Activated naive CD8-positive, alpha-beta T cell treated with anti-CD3 and anti-CD28 coated beads for 36 hours (primary cell): ENCODE measurements around the gene PHACTR4. TPM values are rescaled to one million over a fixed set of nuclear protein-coding genes. Genes with fewer than 3 reads are reported as not detected.
"Not testable (repeated sequence)": the region's sequence is repeated elsewhere in the genome, so short reads cannot be mapped to it uniquely, and the experiment has no call there.

Experiments
- DNase-seq: peaks from one replicate; pipeline ENCODE4 v3.0.0; 2021
- H3K27ac Mint-ChIP-seq: one replicate; pipeline ENCODE4 v1.8.0; 2022; ENCODE audit warnings: mild to moderate bottlenecking, moderate library complexity, mixed read lengths
- H3K27me3 Mint-ChIP-seq: one replicate; pipeline ENCODE4 v1.8.0; 2022; ENCODE audit warnings: mild to moderate bottlenecking, mixed read lengths
- H3K36me3 Mint-ChIP-seq: one replicate; pipeline ENCODE4 v1.8.0; 2021; ENCODE audit warnings: mild to moderate bottlenecking, mixed read lengths
- H3K4me1 Mint-ChIP-seq: one replicate; pipeline ENCODE4 v1.8.0; 2021; ENCODE audit warnings: mixed read lengths
- H3K4me3 Mint-ChIP-seq: one replicate; pipeline ENCODE4 v1.8.0; 2022; ENCODE audit warnings: mild to moderate bottlenecking, moderate library complexity, mixed read lengths
- H3K9me3 Mint-ChIP-seq: one replicate; pipeline ENCODE4 v1.8.0; 2022; ENCODE audit warnings: mixed read lengths
- total RNA-seq, 2 experiments: library from RNA; stranded (reverse); gene quantifications; one replicate each; pipeline ENCODE4 v1.2.3, GENCODE V29; 2021

Gene PHACTR4
- total RNA-seq, 2 experiments from 2014 or later, result 23.9 TPM

DNA sequence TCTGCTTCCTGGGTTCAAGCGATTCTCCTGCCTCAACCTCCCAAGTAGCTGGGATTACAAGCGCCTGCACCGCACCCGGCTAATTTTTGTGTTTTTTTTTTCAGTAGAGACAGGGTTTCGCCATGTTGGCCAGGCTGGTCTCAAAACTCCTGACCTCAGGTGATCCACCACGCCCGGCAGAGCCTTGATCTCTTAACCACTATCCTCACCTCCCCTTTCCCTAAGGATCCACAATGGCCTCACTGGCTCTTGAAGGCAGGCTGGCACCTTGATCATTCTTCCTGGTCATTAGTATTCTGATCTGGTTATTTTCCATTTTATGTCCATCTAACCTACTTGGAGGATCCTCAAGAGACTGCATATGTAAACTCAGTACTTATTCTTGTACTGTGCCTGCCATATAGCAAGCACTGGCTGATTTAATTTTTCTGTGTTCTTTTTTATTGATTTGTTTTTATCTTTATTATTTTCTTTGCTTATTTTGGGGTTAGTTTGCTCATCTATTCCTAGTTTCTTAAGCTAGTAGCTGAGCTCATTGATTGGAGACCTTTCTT lies 142.6 kb downstream of the PHACTR4 start:
- H3K4me1 Mint-ChIP-seq, result peaks cover 48% of the 10 kb centered on the region
- H3K9me3 Mint-ChIP-seq, result peaks cover 4% of the 10 kb centered on the region
- peaks cover 58% of the 10 kb centered on the region for H3K36me3 Mint-ChIP-seq
- H3K27ac Mint-ChIP-seq, result peak overlapping the region; percentile 97
- DNase-seq, result no peak
- H3K4me3 Mint-ChIP-seq, result peak overlapping the region; percentile 97
- H3K27me3 Mint-ChIP-seq, result peaks cover 55% of the 10 kb centered on the region

DNA sequence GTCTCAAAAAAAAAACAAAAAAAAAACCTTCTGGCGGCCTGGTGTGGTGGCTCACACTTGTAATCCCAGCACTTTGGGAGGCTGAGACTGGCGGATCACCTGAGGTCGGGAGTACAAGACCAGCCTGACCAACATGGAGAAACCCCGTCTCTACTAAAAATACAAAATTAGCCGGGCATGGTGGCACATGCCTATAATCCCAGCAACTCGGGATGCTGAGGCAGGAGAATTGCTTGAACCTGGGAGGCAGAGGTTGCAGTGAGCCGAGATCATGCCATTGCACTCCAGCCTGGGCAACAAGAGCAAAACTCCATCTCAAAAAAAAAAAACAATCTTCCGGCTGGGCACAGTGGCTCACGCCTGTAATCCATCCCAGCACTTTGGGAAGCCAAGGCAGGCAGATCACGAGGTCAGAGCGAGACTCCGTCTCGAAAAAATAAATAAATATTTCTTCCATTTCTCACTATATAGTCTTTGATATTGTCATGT lies 144.9 kb downstream of the PHACTR4 start:
- not testable (repeated sequence) for DNase-seq, H3K9me3 Mint-ChIP-seq
- peak overlapping the region; percentile 37 for H3K4me3 Mint-ChIP-seq
- H3K27ac Mint-ChIP-seq, result peak overlapping the region; percentile 97
- H3K36me3 Mint-ChIP-seq, result peaks cover 43% of the 10 kb centered on the region
- H3K27me3 Mint-ChIP-seq, result peaks cover 33% of the 10 kb centered on the region
- peaks cover 48% of the 10 kb centered on the region for H3K4me1 Mint-ChIP-seq

DNA sequence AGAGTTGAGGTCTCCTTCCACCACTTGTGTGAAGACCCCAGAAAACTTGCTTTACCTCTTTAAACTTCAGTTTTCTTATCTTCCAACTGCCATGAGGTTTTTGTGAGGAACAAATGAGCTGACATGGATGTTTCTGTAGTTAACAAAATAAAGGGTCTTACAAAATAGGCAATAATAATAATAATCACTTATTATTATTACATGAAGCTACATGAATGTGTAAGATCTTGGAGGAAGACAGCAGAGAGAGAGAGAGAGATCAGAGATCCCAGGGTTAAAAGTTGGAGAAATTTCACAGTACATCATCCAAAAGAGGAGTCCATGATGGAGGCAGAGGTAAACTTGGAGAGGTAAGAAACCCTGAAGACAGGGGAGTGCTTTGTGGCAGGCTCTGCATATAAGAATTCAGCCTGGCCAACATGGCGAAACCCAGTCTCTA lies 147.0 kb downstream of the PHACTR4 start:
- H3K4me1 Mint-ChIP-seq, result peaks cover 40% of the 10 kb centered on the region
- H3K36me3 Mint-ChIP-seq, result peaks cover 42% of the 10 kb centered on the region
- peak overlapping the region; percentile 93 for H3K27ac Mint-ChIP-seq
- H3K9me3 Mint-ChIP-seq, result no peaks in the 10 kb centered on the region
- DNase-seq, result no peak
- H3K4me3 Mint-ChIP-seq, result no peak overlapping the region
- H3K27me3 Mint-ChIP-seq, result peaks cover 12% of the 10 kb centered on the region

DNA sequence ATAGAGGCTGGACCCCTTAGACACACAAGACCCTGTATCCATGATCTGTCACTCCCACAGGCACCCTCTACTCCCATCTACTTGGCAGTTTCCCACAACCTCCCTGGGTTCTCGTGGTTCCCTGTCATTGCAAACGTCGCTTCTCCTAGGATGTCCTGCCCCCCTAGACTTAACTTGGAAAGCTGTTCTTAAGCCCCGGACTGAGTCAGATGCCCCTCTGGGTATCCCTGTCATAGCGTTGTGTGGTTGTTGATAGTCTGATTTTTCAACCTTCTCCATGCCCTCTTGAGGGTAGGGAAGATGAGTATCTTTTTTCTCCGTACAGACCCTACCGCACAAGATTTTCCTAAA lies 148.1 kb downstream of the PHACTR4 start:
- Mint-ChIP-seq H3K27ac (peak overlapping the region; percentile 93), H3K4me3 (peak overlapping the region; percentile 89), H3K36me3 (peaks cover 39% of the 10 kb centered on the region), H3K4me1 (peaks cover 33% of the 10 kb centered on the region), H3K27me3 (peaks cover 2% of the 10 kb centered on the region), H3K9me3 (no peaks in the 10 kb centered on the region)
- DNase-seq, result no peak

DNA sequence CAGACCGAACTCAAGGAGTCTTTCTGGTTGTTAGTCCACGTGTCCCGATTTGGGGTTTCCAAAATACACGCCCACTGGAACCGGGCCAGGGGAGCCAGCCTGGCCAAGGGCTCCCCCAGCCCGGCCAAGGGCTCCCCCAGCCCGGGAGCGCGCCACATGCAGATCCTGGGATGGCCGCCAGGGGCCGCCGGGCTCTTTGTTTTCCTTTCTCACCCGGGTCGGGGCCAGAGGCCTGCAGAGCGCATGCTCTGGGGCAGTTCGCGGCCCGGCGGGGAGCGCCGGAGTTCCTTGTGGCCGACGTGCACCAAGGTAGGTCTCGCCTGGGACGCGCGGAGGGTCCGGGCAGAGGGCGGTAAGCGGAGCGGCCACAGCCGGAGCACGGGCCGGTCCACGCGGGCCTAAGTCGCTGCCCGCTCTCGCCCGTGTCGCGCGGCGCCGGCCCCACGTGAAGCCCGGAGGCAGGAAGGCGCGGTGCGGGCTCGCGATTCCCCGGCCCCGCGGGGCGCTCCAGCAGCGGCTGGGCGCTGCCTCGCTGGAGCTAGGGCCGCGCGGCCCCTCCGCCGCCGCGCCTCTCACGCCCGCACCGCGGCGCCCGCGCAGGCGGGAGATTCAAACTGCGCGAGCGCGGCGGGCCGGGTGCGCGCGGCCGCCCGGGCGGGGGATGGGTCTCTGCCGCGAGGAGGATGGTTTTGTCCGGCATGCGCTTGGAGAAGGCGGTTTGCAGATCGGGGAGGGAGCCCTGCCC lies 148.6 kb downstream of the PHACTR4 start:
- Mint-ChIP-seq H3K36me3 (peaks cover 38% of the 10 kb centered on the region), H3K27ac (peak overlapping the region; percentile 93), H3K27me3 (no peaks in the 10 kb centered on the region)

DNA sequence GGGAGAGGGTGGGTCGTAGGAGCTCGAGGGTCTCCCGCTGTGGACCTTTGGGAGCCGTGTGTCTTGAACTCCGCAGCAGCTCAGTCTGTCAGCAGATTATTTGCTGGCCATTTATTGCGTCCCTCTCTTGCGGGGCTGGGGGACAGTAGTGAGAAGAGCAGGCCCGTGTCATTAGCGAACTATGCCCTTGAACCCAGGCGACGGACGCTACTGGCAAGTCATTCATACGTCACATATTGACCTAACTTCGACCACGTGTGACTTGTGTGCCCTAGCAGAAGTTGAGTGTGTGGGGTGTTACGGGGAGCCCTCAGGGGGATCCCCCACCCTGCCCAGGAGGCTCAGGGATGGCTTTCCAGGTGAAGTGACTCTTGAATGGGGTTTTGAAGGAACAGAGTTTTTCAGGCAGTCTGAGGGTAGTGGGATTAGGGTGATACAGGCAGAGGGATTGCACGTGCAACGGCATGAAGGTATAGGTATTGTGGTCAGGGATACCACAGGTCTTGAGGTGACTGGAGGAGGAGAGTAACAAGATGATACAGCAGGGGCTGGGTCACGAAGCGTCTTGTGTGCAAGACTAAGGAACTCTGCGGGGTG lies 149.3 kb downstream of the PHACTR4 start:
- Mint-ChIP-seq H3K4me3 (peak overlapping the region; percentile 86), H3K27ac (peak overlapping the region; percentile 93), H3K4me1 (peaks cover 29% of the 10 kb centered on the region), H3K27me3 (no peaks in the 10 kb centered on the region), H3K36me3 (peaks cover 44% of the 10 kb centered on the region), H3K9me3 (no peaks in the 10 kb centered on the region)
- peak; percentile 67 for DNase-seq

More for the DNA sequence above, 148.6 kb downstream of the PHACTR4 start:
- Mint-ChIP-seq H3K4me1 (peaks cover 29% of the 10 kb centered on the region), H3K9me3 (no peaks in the 10 kb centered on the region), H3K4me3 (peak overlapping the region; percentile 89)
- peak; percentile 92 for DNase-seq

DNA sequence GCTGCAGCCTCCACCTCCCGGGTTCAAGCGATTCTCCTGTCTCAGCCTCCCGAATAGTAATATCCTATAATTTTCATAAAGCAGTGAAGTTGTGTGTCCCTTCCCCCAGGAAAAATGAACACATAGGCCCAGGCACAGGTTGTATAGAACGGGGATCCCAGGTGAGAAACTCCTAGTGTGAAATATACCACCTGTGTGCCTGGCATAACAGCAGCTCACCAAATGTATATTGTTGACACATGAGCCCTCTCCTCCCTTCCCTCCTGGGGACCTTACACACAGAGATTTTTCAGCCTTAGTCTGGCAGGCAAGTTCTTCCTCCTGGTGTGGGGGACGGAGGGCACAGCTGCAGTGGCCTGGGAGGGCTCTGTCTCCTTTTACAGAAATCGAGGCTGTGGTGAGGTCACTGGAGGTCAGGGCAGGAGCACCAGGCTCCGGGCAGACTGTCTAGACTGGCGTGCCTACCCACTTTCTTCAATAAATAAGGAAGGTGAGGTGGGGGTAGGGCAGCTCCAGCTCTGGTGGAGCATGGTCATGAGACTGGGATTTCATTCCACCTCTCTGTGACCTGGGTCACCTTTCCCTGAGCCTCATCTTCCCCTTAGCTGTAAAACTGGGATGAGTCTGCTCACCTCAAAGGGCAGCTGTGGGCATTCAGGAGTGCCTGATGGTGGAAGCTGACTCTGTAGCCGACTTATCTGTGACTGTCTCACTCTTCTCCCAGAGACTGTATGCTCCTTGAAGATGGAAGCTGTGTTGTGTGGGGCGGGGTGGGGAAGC lies 150.6 kb downstream of the PHACTR4 start:
- DNase-seq, result no peak
- Mint-ChIP-seq H3K4me3 (peak overlapping the region; percentile 60), H3K4me1 (peaks cover 26% of the 10 kb centered on the region), H3K27ac (peak overlapping the region; percentile 34), H3K9me3 (no peaks in the 10 kb centered on the region), H3K36me3 (peaks cover 46% of the 10 kb centered on the region), H3K27me3 (no peaks in the 10 kb centered on the region)

DNA sequence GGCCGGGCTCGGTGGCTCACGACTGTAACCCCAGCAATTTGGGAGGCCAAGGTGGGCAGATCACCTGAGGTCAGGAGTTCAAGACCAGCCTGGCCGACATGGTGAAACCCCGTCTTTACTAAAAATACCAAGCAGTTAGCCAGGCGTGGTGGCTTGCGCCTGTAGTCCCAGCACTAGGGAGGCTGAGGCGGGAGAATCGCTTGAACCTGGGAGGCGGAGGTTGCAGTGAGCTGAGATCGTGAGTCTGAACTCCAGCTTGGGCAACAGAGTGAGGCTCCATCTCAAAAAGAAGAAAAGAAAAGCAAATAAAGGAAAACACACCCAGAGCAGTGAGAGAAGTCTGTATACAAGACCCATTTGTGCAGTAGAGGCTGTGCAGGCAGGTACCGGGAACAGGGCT lies 151.3 kb downstream of the PHACTR4 start:
- DNase-seq, H3K4me3 Mint-ChIP-seq, H3K9me3 Mint-ChIP-seq, H3K27me3 Mint-ChIP-seq: not testable (repeated sequence)
- Mint-ChIP-seq H3K27ac (peak overlapping the region; percentile 20), H3K36me3 (peaks cover 46% of the 10 kb centered on the region), H3K4me1 (peaks cover 26% of the 10 kb centered on the region)

DNA sequence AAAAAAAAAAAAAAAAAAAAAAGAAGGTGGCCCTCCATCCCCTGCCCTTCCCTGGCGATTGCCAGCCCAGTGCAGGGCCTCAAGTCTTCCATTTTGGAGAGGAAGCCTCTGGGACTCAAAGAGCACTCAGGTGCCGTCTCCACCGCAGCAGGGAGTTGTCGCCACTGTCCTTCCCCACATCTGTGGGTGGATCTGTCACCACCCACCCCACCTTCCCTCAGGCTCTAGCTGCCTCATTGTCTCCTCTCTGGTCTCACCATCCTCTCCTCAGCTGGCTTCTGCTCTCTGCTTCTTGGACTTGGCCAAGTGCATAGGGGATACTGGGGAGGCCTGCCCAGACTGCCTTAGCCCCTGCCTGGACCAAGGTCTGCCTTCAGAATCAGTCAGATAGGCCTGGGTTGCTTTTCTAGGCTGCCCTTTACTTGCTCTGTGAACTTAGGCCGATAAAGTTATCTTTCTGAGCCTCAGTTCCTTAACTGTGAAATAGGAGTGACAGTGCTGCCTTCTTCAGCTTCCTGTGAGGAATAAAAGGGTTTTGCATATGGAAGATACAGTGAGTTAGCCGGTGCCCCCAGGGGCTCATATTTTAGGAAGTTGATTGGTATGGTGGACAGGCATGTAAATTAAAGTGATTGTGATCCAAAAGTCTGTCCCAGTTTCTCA lies 152.1 kb downstream of the PHACTR4 start:
- Mint-ChIP-seq H3K36me3 (peaks cover 46% of the 10 kb centered on the region), H3K4me3 (no peak overlapping the region), H3K9me3 (no peaks in the 10 kb centered on the region), H3K4me1 (peaks cover 25% of the 10 kb centered on the region), H3K27me3 (no peaks in the 10 kb centered on the region), H3K27ac (no peak overlapping the region)
- DNase-seq, result no peak

DNA sequence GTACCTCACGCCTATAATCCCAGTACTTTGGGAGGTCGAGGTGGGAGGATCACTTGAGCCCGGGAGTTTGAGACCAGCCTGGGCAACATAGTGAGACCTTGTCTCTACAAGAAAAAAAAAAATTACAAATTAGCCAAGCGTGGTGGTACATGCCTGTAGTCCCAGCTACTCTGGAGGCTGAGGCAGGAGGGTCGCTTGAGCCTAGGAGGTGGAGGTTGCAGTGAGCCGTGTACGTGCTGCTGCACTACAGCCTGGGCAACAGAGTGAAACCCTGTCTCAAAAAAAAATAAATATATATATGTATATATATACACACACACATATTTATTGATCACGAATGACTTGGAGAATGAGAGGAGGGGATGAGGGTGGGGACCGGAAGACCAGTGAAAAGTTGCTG lies 153.0 kb downstream of the PHACTR4 start:
- H3K27ac Mint-ChIP-seq, DNase-seq: not testable (repeated sequence)
- peaks cover 20% of the 10 kb centered on the region for H3K4me1 Mint-ChIP-seq

DNA sequence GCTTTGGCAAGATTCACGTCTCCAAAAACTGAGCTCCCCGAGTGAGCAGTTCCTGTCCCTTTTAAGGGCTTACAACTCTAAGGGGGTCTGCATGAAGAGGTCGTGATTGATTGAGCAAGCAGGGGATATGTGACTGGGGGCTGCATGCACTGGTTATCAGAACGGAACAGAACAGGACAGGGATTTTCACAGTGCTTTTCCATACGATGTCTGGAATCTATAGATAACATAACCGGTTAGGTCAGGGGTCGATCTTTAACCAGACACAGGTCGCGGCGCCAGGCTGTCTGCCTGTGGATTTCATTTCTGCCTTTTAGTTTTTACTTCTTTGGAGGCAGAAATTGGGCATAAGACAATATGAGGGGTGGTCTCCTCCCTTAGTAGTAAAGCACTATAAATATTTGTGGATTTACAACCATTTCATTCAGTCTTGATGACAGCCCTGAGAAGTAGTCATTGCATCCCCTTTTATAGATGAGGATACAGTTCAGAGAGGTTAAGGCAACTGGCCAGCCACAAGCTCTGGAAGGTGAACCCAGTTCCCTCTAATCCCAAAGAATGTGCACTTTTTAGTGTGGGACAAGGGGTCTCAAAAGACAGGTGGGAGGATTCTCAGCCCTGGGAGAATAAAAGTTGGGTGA lies 155.6 kb downstream of the PHACTR4 start:
- not testable (repeated sequence) for H3K27ac Mint-ChIP-seq
- H3K36me3 Mint-ChIP-seq, result peaks cover 38% of the 10 kb centered on the region

More for the DNA sequence above, 153.0 kb downstream of the PHACTR4 start:
- not testable (repeated sequence) for H3K27me3 Mint-ChIP-seq, H3K9me3 Mint-ChIP-seq, H3K4me3 Mint-ChIP-seq
- peaks cover 46% of the 10 kb centered on the region for H3K36me3 Mint-ChIP-seq

DNA sequence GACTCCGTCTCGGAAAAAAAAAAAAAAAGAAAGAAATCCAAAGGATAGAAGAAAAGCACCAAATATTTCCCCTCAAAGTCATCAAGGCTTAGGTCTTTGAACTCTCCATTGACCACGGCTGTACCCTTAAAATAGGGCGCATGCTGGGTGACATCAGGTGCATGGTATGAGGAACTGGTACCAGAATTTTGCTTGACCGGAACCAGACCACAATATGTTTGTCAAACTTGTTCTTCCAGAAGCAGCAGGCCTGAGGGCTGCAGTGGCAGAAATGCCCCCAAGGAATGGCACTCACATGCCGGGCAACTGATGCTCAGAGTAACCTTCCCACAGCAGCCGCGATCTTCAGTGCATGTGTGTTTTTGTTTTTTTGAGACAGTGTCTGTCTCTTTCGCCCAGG lies 157.3 kb downstream of the PHACTR4 start:
- Mint-ChIP-seq H3K27me3 (no peaks in the 10 kb centered on the region), H3K9me3 (no peaks in the 10 kb centered on the region), H3K4me3 (no peak overlapping the region), H3K27ac (no peak overlapping the region), H3K4me1 (no peaks in the 10 kb centered on the region), H3K36me3 (peaks cover 33% of the 10 kb centered on the region)
- DNase-seq, result no peak

More for the DNA sequence above, 155.6 kb downstream of the PHACTR4 start:
- not testable (repeated sequence) for DNase-seq, H3K27me3 Mint-ChIP-seq, H3K9me3 Mint-ChIP-seq, H3K4me3 Mint-ChIP-seq, H3K4me1 Mint-ChIP-seq

DNA sequence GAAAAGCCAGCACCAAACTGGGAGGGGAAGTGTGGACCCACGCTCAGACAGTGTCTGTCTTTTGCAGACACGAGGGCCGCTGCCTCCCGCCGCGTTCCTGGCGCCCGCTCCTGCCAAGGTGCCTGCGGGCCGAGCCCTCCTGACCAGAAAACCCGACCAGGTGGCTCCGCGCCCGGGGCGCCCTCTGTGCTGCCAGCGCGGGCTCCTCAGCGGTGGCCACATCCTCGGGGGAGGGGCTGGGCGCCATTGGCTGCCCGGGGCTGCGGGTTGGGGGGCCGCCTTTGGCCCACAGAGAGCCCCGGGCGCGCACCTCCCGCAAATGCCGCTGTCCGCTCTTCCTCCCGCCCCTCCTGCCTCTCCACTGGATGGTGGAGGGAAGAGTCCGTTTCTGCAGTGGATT lies 160.9 kb downstream of the PHACTR4 start:
- Mint-ChIP-seq H3K4me3 (no peak overlapping the region), H3K27ac (no peak overlapping the region), H3K4me1 (no peaks in the 10 kb centered on the region), H3K36me3 (peaks cover 27% of the 10 kb centered on the region), H3K27me3 (no peaks in the 10 kb centered on the region), H3K9me3 (no peaks in the 10 kb centered on the region)
- no peak for DNase-seq

DNA sequence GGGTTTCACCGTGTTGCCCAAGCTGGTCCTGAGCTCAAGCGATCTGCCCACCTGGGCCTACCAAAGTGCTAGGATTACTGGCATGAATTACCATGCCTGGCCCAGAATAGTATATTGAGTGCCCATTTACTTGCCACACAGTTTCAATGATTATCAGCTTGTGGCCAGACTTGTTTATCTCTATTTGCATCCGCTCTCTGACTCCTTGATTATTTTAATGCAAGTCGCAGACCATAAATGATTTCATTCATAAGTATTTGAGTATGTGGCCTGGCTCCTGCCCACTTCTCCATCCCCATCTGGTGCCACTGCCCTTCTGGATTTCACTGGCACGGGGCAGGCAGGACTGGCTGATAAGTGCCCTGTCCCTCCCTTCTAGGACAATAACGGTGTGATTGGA lies 165.1 kb downstream of the PHACTR4 start:
- Mint-ChIP-seq H3K4me3 (no peak overlapping the region), H3K36me3 (peaks cover 35% of the 10 kb centered on the region), H3K27ac (no peak overlapping the region)

More for the DNA sequence above, 165.1 kb downstream of the PHACTR4 start:
- Mint-ChIP-seq H3K9me3 (no peaks in the 10 kb centered on the region), H3K27me3 (no peaks in the 10 kb centered on the region), H3K4me1 (no peaks in the 10 kb centered on the region)
- DNase-seq, result no peak
